Lower leg skin (tissue), 3 donors: ENCODE results near the gene TOGARAM2.

ENCODE experiments used
- POLR2A ChIP-seq, 2 donors: fragments of 450-650 bp; IDR thresholded peaks; one replicate each; pipeline ENCODE4 v1.6.1; 2016 to 2017; ENCODE audit warnings: antibody characterized with exemption in 2 of 2, mild to moderate bottlenecking in 1 of 2, moderate library complexity in 1 of 2
- TF ChIP-seq, protein P1 (sequence below), 3 donors: fragments of 450-650 bp; IDR thresholded peaks; one replicate each; pipeline ENCODE4 v1.5.1; 2016; ENCODE audit warnings: antibody characterized with exemption in 3 of 3, mild to moderate bottlenecking in 3 of 3, moderate library complexity in 2 of 3

DNA sequence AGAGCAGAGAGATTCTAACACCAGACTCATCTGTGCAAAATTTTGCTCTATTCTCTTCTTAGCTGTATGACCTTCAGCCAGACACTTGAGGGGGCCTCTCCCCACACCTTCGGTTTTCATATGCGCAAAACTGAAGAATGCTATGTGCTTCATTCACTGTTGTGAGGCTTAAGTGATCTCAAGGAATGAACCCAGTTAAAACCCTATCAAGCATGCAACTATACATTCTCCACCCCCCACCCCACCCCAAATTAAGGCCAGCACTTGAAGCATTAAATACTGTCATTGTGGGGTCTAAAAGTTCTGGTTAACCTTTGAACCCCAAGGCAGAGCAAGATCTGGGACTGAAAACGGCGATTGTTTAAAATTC is 83.2 kb downstream of the TOGARAM2 start:
- TF ChIP-seq, protein P1, sequence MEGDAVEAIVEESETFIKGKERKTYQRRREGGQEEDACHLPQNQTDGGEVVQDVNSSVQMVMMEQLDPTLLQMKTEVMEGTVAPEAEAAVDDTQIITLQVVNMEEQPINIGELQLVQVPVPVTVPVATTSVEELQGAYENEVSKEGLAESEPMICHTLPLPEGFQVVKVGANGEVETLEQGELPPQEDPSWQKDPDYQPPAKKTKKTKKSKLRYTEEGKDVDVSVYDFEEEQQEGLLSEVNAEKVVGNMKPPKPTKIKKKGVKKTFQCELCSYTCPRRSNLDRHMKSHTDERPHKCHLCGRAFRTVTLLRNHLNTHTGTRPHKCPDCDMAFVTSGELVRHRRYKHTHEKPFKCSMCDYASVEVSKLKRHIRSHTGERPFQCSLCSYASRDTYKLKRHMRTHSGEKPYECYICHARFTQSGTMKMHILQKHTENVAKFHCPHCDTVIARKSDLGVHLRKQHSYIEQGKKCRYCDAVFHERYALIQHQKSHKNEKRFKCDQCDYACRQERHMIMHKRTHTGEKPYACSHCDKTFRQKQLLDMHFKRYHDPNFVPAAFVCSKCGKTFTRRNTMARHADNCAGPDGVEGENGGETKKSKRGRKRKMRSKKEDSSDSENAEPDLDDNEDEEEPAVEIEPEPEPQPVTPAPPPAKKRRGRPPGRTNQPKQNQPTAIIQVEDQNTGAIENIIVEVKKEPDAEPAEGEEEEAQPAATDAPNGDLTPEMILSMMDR (IDR thresholded peaks at IDR 0.05), result no peak
- no peak for TF ChIP-seq POLR2A (IDR thresholded peaks at IDR 0.05)
